Breast epithelium (tissue), 3 donors: ENCODE data around the gene PEX5L.

Source experiments
- CTCF ChIP-seq, 3 donors: fragments of 450-650 bp; IDR thresholded peaks; one replicate each; pipeline ENCODE4 v1.5.1; 2016 to 2017; ENCODE audit warnings: antibody characterized with exemption in 3 of 3, mild to moderate bottlenecking in 3 of 3, moderate library complexity in 3 of 3
- POLR2AphosphoS5 ChIP-seq, 3 donors: sonication (generic); formaldehyde crosslinking; IDR thresholded peaks; one replicate each; pipeline ENCODE4 v1.6.1; 2017; ENCODE audit warnings: antibody characterized with exemption in 3 of 3

GRCh38 chr3:180066598-180066997 is 29.9 kb upstream of the PEX5L start:
- no peak for TF ChIP-seq CTCF (IDR thresholded peaks at IDR 0.05)
- TF ChIP-seq POLR2AphosphoS5 (IDR thresholded peaks at IDR 0.05), result no peak
